ENCODE measurements around the gene NDOR1. TPM values are rescaled to one million over a fixed set of nuclear protein-coding genes. Genes with fewer than 3 reads are reported as not detected.
"Not testable (repeated sequence)": the region's sequence is repeated elsewhere in the genome, so short reads cannot be mapped to it uniquely, and the experiment has no call there.

The NDOR1 gene
- total and polyA plus RNA-seq, 12 donors: 4.6 to 10.6 (median 5.6) TPM

- TF ChIP-seq, protein P1, sequence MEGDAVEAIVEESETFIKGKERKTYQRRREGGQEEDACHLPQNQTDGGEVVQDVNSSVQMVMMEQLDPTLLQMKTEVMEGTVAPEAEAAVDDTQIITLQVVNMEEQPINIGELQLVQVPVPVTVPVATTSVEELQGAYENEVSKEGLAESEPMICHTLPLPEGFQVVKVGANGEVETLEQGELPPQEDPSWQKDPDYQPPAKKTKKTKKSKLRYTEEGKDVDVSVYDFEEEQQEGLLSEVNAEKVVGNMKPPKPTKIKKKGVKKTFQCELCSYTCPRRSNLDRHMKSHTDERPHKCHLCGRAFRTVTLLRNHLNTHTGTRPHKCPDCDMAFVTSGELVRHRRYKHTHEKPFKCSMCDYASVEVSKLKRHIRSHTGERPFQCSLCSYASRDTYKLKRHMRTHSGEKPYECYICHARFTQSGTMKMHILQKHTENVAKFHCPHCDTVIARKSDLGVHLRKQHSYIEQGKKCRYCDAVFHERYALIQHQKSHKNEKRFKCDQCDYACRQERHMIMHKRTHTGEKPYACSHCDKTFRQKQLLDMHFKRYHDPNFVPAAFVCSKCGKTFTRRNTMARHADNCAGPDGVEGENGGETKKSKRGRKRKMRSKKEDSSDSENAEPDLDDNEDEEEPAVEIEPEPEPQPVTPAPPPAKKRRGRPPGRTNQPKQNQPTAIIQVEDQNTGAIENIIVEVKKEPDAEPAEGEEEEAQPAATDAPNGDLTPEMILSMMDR (IDR thresholded peaks at IDR 0.05): no peak
- no peaks in the 10 kb centered on the region for H3K27me3 ChIP-seq
- 3% methylated on average over 37 to 51 of the region's 51 CpGs for WGBS, 2 donors
- peak overlapping the region; percentile 85 to 100 (median 98) for H3K4me3 ChIP-seq
- DNase-seq (no peak), ATAC-seq (peak in 7 of 8 donors; percentile 2 to 17 (median 14))
- intact Hi-C loops (cut with DNase I): no loop called here
- H3K9me3 ChIP-seq: no peaks in the 10 kb centered on the region
- H3K27ac ChIP-seq: peak overlapping the region; percentile 68 to 94 (median 86)
- peaks cover 13 to 35% (median 26%) of the 10 kb centered on the region in 9 donors for H3K4me1 ChIP-seq
- peaks cover 0 to 43% (median 16%) of the 10 kb centered on the region in 9 donors for H3K36me3 ChIP-seq
Observed at GRCh38 chr9:137255448-137256114, 50.1 kb downstream of the NDOR1 start.

GRCh38 chr9:137256362-137256761 is 50.9 kb downstream of the NDOR1 start:
- Histone ChIP-seq H3K36me3 (peaks cover 0 to 45% (median 16%) of the 10 kb centered on the region in 9 donors), H3K27me3 (no peaks in the 10 kb centered on the region), H3K27ac (no peak overlapping the region), H3K9me3 (no peaks in the 10 kb centered on the region), H3K4me1 (peaks cover 11 to 30% (median 24%) of the 10 kb centered on the region in 9 donors), H3K4me3 (peak overlapping the region in 9 of 10 donors; percentile 85 to 100 (median 98))
- ATAC-seq: no peak
- TF ChIP-seq, protein P1 (IDR thresholded peaks at IDR 0.05): no peak
- DNase-seq: no peak
- intact Hi-C loops (cut with DNase I): no loop called here
- 77 to 79% methylated on average over 15 of the region's 15 CpGs for WGBS, 2 donors

DNA sequence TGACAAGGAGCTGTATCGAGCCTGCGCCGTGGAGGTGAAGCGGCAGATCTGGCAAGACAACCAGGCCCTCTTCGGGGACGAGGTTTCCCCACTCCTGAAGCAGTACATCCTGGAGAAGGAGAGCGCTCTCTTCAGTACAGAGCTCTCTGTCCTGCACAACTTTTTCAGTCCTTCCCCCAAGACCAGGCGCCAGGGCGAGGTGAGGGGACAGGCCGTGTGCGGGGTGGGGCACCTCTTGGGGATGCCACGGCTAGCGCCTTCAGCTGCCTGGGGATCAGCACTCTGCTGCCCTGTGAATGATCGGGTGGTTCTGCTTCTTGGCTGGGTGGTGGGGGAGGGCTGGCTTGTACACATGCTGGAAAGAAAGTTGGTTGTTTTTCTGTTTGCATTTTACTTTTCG is 51.4 kb downstream of the NDOR1 start:
- DNase-seq (no peak), ATAC-seq (no peak)
- Histone ChIP-seq H3K27me3 (no peaks in the 10 kb centered on the region), H3K9me3 (no peaks in the 10 kb centered on the region), H3K27ac (no peak overlapping the region), H3K36me3 (peaks cover 0 to 49% (median 16%) of the 10 kb centered on the region in 9 donors), H3K4me1 (peaks cover 11 to 30% (median 25%) of the 10 kb centered on the region in 9 donors), H3K4me3 (peak overlapping the region in 6 of 10 donors; percentile 96 to 100 (median 98))
- TF ChIP-seq, protein P1 (IDR thresholded peaks at IDR 0.05): no peak
- intact Hi-C loops (cut with DNase I): no loop called here
- WGBS, 2 donors: 94% methylated on average over 15 of the region's 15 CpGs

DNA sequence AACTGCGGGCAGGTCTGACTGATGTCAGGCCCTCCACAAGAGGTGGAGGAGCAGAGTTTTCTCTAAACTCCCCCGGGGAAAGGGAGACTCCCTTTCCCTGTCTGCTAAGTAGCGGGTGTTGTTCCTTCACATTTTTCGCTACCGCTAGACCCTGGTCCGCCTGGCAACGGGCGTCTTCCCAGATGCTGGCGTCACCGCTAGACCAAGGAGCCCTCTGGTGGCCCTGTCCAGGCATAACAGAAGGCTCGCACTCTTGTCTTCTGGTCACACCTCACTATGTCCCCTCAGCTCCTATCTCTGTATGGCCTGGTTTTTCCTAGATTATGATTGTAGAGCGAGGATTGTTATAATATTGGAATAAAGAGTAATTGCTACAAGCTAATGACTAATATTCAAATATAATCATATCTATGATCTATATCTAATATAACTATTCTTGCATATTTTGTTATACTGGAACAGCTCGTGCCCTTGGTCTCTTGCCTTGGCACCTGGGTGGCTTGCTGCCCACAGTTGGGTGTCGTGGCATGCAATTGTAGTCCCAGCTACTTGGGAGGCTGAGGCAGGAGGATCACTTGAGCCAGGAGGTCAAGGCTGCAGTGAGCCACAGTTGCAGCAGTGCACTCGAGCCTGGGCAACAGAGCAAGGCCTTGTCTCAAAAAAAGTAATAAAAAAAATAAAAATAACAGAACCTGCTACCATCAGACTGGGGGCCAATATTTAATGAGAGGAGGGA is 56.8 kb downstream of the NDOR1 start:
- peaks cover 0 to 79% (median 35%) of the 10 kb centered on the region in 9 donors for H3K36me3 ChIP-seq
- WGBS, 2 donors: 30 to 31% methylated on average over 14 to 15 of the region's 15 CpGs
- peak in 1 of 2 donors; percentile 45 for DNase-seq

More for the DNA sequence above, 56.8 kb downstream of the NDOR1 start:
- H3K27me3 ChIP-seq; H3K4me3 ChIP-seq; H3K27ac ChIP-seq; ATAC-seq; H3K9me3 ChIP-seq; intact Hi-C loops (cut with DNase I): not testable (repeated sequence)
- H3K4me1 ChIP-seq: peaks cover 0 to 15% (median 4%) of the 10 kb centered on the region in 9 donors
- TF ChIP-seq, protein P1 (IDR thresholded peaks at IDR 0.05): peak; percentile 19 to 62 (median 57)
